ENCODE measurements around the gene SLC6A11. TPM values are rescaled to one million over a fixed set of nuclear protein-coding genes. Genes with fewer than 3 reads are reported as not detected.

SLC6A11 gene
- total and polyA plus RNA-seq, 2 of the 13 experiments (the other 11 are each of a cell fraction or from before 2014, with no cell fraction given) = 17.9 to 34.5 TPM

DNA sequence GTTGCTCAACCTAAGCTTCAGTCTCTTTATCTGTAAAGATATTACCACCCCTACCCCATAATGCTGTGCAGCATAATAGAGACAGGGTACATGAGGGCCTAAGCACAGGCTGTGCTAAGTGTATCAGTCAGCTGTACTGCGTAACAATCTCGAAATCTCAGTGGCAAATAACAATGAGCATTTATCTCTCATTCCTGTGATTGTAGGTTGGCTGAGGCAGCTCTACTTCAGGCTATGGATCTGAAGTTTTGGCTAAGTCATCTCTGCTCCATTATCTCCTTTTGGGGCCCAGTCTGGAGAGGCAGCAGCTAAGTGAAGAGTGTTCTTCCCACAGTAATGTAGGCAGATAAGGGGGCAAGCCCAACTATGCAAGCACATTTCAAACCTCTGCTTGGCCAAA, 7.1 kb upstream of the SLC6A11 start:
- H3K4me2 ChIP-seq (ENCODE audit: low read depth, low read length) = no peak overlapping the region
- POLR2A ChIA-PET = no interaction called here
- no peak overlapping the region for H3K9ac ChIP-seq (ENCODE audit: insufficient read depth, low read depth, low read length)
- H3K27me3 ChIP-seq (ENCODE audit: control insufficient read depth in 1 of 2, insufficient read depth in 2 of 2, low read length in 2 of 2) = no peaks in the 10 kb centered on the region
- intact Hi-C loops (cut with micrococcal nuclease; ENCODE audit: unreplicated experiment) = no loop called here
- WGBS (ENCODE audit: low lambda C conversion rate) = 86% methylated on average over 2 of the region's 2 CpGs
- TF ChIP-seq RBAK (CRISPR knock-in tag; IDR thresholded peaks at IDR 0.05) = peak; percentile 99
- no peak for TF ChIP-seq ZBTB49 (CRISPR knock-in tag; IDR thresholded peaks at IDR 0.05; ENCODE audit: borderline replicate concordance)
- H4K20me1 ChIP-seq (ENCODE audit: insufficient read depth, low read length) = no peaks in the 10 kb centered on the region
- no peaks in the 10 kb centered on the region for H3K36me3 ChIP-seq (replicated peaks in 1 of 2; ENCODE audit: control insufficient read depth in 1 of 2, insufficient read depth in 2 of 2, low read length in 2 of 2)
- H3K9me3 ChIP-seq (ENCODE audit: low read length) = no peaks in the 10 kb centered on the region
- peaks cover 61% of the 10 kb centered on the region for H3K4me1 ChIP-seq (ENCODE audit: insufficient read depth, low read length)
- no peak overlapping the region for H3K4me3 ChIP-seq (replicated peaks in 1 of 3; ENCODE audit: insufficient read depth in 1 of 3, low read depth in 2 of 3, low read length in 3 of 3)
- CTCF ChIA-PET (ENCODE audit: low intra/inter-chr PET ratio, low total read pairs) = interaction anchor here (1.5 kb wide), 1 partner anchor 75 kb away, joined by 3 read pairs; no protein-coding TSS in a partner anchor
- no peak for DNase-seq (ENCODE audit: low spot score)
- no peak for FAIRE-seq
- no peak for ATAC-seq
- no peak overlapping the region for H2AFZ ChIP-seq (ENCODE audit: low read length)
- no peak overlapping the region for H3K27ac ChIP-seq (ENCODE audit: extremely low read length, insufficient read depth, low read length)
- in situ Hi-C loops (cut with HindIII; ENCODE audit: extremely low pct_ligation_motif_present, low pct_unique_long_range_greater_than_20kb) = no loop called here
- no peaks in the 10 kb centered on the region for H3K79me2 ChIP-seq (ENCODE audit: insufficient read depth, low read length)
- no TSS peak for BruUV-seq (replicated peaks)

DNA sequence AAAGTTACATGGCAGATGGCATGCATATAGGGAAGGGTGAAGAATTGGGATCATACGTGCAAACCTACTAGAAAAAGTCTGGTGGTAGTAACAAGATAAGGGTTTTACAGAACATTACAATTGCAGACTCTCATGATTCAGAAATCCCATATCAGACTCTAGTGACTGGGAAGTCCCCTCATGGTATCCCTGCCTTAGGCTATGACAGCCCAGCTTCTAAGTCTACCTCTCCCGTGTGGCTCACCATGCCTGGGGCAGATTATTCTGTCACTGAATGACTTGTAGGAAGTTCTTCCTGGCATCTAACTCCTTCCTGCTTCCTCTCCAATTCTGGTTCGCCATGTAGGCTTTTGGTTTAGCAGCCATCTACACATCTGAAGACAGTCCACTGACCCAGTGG, 5.7 kb upstream of the SLC6A11 start:
- in situ Hi-C loops (cut with HindIII; ENCODE audit: extremely low pct_ligation_motif_present, low pct_unique_long_range_greater_than_20kb) = no loop called here
- ChIA-PET POLR2A (interaction anchor here (0.6 kb wide), 1 partner anchor 10 kb away, joined by 3 read pairs; no protein-coding TSS in a partner anchor), CTCF (ENCODE audit: low intra/inter-chr PET ratio, low total read pairs) (interaction anchor here (1.5 kb wide), 1 partner anchor 74 kb away, joined by 3 read pairs; no protein-coding TSS in a partner anchor)
- TF ChIP-seq ZNF10 (CRISPR knock-in tag; IDR thresholded peaks at IDR 0.05; ENCODE audit: borderline replicate concordance, low read depth) = no peak
- no peak for TF ChIP-seq ZNF138 (CRISPR knock-in tag; IDR thresholded peaks at IDR 0.05; ENCODE audit: low read depth)
- no peak for TF ChIP-seq SRF (IDR thresholded peaks at IDR 0.05; ENCODE audit: low read depth, low read length)
- TF ChIP-seq MAFK (conservative IDR thresholded peaks at IDR 0.05 in 1 of 2, IDR thresholded peaks at IDR 0.05 in 1 of 2; ENCODE audit: low read length in 2 of 2) = no peak
- TF ChIP-seq ZNF335 (CRISPR knock-in tag; IDR thresholded peaks at IDR 0.05) = no peak
- no peak for TF ChIP-seq KLF16 (CRISPR knock-in tag; IDR thresholded peaks at IDR 0.05)
- TF ChIP-seq, protein P1, sequence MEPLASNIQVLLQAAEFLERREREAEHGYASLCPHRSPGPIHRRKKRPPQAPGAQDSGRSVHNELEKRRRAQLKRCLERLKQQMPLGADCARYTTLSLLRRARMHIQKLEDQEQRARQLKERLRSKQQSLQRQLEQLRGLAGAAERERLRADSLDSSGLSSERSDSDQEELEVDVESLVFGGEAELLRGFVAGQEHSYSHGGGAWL (CRISPR knock-in tag; IDR thresholded peaks at IDR 0.05) = no peak
- TF ChIP-seq PITX1 (CRISPR knock-in tag; IDR thresholded peaks at IDR 0.05) = no peak
- TF ChIP-seq NFIC (IDR thresholded peaks at IDR 0.05; ENCODE audit: low read length) = no peak
- TF ChIP-seq ZNF20 (CRISPR knock-in tag; IDR thresholded peaks at IDR 0.05) = no peak
- no peak for TF ChIP-seq ZFP1 (CRISPR knock-in tag; IDR thresholded peaks at IDR 0.05)
- no peak for TF ChIP-seq FIP1L1 (IDR thresholded peaks at IDR 0.05; ENCODE audit: borderline replicate concordance, insufficient read depth, low read depth, low read length)
- TF ChIP-seq TAF1 (CRISPR knock-in tag; IDR thresholded peaks at IDR 0.05) = no peak
- no peak for TF ChIP-seq SMC3 (IDR thresholded peaks at IDR 0.05; ENCODE audit: low read length)
- TF ChIP-seq CHD2 (IDR thresholded peaks at IDR 0.05; ENCODE audit: low read depth, low read length) = no peak
- no peak for TF ChIP-seq GTF2F1 (IDR thresholded peaks at IDR 0.05; ENCODE audit: low read length)

More for the DNA sequence above, 5.7 kb upstream of the SLC6A11 start:
- H2AFZ ChIP-seq (ENCODE audit: low read length) = no peak overlapping the region
- DNase-seq (ENCODE audit: low spot score) = no peak
- no peak overlapping the region for H3K27ac ChIP-seq (ENCODE audit: extremely low read length, insufficient read depth, low read length)
- H3K4me1 ChIP-seq (ENCODE audit: insufficient read depth, low read length) = peaks cover 75% of the 10 kb centered on the region
- no peaks in the 10 kb centered on the region for H4K20me1 ChIP-seq (ENCODE audit: insufficient read depth, low read length)
- intact Hi-C loops (cut with micrococcal nuclease; ENCODE audit: unreplicated experiment) = no loop called here
- H3K27me3 ChIP-seq (ENCODE audit: control insufficient read depth in 1 of 2, insufficient read depth in 2 of 2, low read length in 2 of 2) = no peaks in the 10 kb centered on the region
- no peaks in the 10 kb centered on the region for H3K79me2 ChIP-seq (ENCODE audit: insufficient read depth, low read length)
- H3K4me2 ChIP-seq (ENCODE audit: low read depth, low read length) = no peak overlapping the region
- no TSS peak for BruUV-seq (replicated peaks)
- no peak overlapping the region for H3K4me3 ChIP-seq (replicated peaks in 1 of 3; ENCODE audit: insufficient read depth in 1 of 3, low read depth in 2 of 3, low read length in 3 of 3)
- no peaks in the 10 kb centered on the region for H3K9me3 ChIP-seq (ENCODE audit: low read length)
- FAIRE-seq = no peak
- no peak for ATAC-seq
- H3K9ac ChIP-seq (ENCODE audit: insufficient read depth, low read depth, low read length) = no peak overlapping the region
- WGBS (ENCODE audit: low lambda C conversion rate) = 96% methylated on average over 3 of the region's 3 CpGs
- H3K36me3 ChIP-seq (replicated peaks in 1 of 2; ENCODE audit: control insufficient read depth in 1 of 2, insufficient read depth in 2 of 2, low read length in 2 of 2) = no peaks in the 10 kb centered on the region

All from HepG2 (cell line).